ENCODE data around the gene CARMIL1.
"Not testable (repeated sequence)": the region's sequence is repeated elsewhere in the genome, so short reads cannot be mapped to it uniquely, and the experiment has no call there.

Gene CARMIL1

DNA sequence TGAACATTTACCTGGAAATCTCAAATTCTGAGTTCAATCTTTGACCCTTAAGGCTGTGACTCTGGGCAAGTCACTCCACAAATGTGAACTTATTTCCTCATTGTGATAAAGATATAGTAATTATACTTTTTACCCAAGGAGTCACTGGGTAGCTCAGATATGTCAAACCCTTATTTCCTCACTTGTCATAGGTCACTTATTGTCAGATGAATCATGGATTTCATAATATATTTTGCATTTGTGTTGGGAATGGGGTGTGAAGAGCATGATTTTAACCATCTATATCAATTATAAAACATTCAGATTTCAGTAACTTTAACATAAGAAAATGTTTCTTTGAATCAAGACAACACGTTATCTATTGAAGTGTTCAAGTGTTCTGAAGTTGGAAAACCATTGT is 3.7 kb upstream of the CARMIL1 start:
- in situ Hi-C loops (cut with HindIII; ENCODE audit: low sequenced_read_pairs): no loop called here

DNA sequence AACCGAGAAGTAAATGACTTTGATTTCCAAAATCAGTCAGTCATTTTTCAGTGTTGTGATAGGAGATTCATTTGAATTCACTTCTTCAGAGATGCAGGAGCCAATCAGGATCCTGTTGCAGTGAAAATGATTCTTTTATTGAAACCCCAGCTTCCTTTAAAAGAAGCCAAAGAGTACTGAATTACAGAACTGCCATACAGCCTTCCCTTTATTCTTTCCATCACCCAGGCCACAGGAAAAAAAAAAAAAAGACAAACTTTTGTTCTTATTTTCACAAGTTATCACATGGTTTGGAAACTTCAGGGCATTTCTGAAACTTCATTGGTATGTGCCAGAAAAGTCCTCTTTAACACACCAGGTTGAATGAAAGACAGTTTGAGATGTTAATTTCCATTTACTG is 1.8 kb upstream of the CARMIL1 start:
- in situ Hi-C loops (cut with HindIII; ENCODE audit: low sequenced_read_pairs): no loop called here

DNA sequence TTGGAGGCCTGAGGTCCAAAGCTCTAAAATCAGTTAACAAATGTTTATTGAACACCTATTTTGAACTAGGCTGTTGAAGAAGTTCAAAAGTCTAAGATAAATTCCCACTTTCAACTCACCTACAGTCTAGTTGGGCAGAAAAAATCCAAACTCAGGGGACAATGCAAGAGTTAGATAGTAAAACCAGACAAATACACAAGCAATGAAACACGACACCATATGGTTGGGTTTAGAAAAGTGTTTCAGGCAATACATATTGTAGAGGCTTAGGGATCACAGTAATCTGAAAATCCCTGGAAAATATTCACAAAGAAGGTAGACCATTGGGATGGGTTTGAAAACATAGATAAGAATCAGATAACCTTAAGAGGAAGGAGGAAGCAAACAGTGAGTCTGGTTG is 1.3 kb upstream of the CARMIL1 start:
- in situ Hi-C loops (cut with HindIII; ENCODE audit: low sequenced_read_pairs): no loop called here

GRCh38 chr6:25278261-25278913 is 787 bp upstream of the CARMIL1 start:
- in situ Hi-C loops (cut with HindIII; ENCODE audit: low sequenced_read_pairs): no loop called here

DNA sequence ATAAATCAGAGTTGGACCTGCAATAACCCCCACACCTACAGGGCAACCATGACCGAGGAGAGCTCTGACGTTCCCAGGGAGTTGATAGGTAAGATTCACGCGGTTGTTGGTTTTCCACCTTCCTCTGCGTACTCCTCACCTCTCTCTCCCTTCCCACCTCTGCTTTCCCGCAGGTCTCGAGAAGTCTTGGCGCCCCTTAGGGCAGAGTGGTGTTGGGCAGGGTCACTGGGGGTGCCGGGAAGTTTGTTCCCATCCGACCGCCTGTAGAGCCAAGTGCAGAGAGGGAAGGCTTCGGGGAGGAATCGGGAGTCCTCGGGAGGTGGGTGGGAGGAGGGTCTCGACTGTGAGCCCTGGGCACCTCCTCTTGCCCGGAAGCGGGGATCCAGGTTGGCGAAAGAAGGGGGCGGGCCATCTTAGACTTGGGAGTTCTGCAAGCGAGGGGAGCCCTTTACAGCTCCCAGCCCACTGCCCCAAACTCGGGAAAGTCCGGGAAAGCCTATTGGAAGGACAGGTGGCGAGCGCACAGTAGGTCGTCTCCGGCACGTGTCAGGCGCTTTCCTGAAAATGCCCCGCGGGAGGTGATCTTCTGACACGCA is 672 bp downstream of the CARMIL1 start:
- in situ Hi-C loops (cut with HindIII; ENCODE audit: low sequenced_read_pairs): no loop called here

DNA sequence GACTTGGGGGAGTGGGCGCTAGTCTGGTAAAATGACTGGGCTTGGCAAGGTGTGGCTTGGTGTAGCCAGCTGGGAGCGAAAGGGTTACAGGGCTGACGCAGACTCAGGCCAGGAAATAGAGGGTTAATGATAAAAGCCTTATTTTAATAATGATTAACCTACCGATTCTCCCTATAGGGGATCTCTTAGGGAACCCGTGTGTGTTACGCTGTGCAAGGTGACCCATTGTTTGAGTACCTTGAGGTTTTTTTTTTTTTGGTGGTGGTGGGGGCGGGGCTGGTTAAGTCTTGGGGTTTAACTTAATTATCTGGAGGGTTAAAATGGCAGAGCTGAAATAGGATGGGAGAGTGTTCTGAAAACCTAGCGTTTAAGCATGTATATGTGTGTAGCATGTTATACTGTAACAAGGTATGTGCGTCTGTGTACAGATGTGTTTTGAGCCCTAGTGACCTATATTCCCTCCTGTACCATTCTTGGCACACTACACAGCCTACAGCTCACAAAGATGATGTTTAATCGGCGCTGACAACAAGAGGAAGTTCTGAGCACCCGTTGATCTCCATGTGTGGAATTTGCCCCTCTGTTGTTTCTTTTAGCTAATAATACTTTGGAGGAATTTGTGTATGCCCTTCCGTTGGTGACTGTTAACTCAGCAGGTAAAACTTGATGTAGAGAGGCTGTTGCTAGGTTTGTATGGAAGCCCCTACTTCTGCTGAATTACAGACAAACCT is 1.3 kb downstream of the CARMIL1 start:
- in situ Hi-C loops (cut with HindIII; ENCODE audit: low sequenced_read_pairs): no loop called here

- in situ Hi-C loops (cut with HindIII; ENCODE audit: low sequenced_read_pairs): no loop called here
These were observed 7.7 kb downstream of the CARMIL1 start for GRCh38 chr6:25286891-25287290.

GRCh38 chr6:25287941-25288340 is 8.8 kb downstream of the CARMIL1 start:
- in situ Hi-C loops (cut with HindIII; ENCODE audit: low sequenced_read_pairs): no loop called here

GRCh38 chr6:25288518-25288917 is 9.3 kb downstream of the CARMIL1 start:
- in situ Hi-C loops (cut with HindIII; ENCODE audit: low sequenced_read_pairs): no loop called here

DNA sequence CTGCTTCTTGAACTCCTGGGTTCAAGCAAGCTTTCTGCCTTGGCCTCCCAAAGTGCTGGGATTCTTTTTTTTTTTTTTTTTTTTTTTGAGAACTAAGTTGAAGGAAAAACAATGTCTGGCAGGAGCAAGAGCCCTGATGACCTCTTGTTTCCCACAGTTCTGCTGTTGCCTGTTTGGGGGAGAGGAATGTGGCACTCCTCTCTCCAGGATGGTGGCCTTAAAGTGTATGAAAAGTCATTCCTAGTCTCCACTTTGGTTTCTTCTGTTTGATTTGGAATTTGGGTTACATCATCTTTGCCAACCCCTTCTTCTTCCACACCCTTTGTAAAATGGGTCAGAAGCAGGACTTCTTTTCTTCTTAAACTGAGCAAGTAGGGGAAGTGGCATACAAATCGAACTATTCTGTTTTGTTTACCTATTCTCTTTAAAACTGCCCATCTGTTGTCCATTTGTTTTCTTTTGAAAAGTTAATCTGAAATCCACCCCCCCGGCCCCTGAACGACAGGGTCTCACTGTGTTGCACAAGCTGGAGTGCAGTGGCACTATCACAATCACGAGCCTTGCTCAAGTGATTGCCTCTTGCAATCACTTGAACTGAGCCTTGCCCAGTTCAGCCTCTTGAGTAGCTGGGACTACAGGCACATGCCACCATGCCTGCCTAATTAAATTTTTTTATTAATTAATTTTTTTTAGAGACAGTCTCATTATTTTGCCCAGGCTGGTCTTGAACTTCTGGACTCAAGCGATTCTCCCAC is 11.3 kb downstream of the CARMIL1 start:
- in situ Hi-C loops (cut with HindIII; ENCODE audit: low sequenced_read_pairs): no loop called here

DNA sequence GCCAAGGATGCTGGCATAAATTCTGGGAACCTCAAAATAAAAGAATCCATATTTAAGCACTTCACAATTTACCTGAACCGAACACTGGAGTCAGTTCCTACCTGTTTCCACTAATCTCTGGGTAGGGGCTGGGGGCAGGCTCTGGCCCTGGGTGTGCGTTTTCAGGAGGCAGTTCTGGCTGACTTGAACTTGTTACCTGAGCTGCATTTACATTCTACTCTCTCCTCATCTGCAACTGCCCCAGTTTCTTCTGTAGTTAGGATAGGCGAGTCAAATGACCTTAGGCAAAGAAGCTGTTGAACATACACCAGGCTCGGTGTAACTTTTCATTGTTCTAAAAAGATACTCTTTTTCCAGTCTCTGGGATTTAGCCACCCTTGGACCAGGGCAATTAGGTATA is 13.2 kb downstream of the CARMIL1 start:
- in situ Hi-C loops (cut with HindIII; ENCODE audit: low sequenced_read_pairs): no loop called here

DNA sequence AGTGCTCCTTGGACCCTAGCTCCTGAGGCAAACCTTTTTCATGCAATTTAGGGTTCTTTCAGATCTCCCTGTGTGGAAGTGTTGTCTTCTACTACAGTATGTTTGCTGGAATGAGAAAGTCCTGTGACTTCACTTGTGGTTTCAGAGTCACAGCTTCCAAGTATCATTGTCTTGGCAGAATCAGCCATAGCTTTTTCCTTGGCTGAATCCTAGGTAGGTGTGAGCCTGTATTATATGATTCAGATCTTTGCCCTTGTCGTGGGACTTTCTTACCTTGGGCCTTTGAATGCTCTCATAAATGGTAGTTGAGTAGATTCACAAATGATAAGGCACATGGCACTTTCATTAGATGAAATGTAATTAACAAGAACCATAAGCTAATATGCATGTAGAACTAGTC is 16.5 kb downstream of the CARMIL1 start:
- in situ Hi-C loops (cut with HindIII; ENCODE audit: low sequenced_read_pairs): no loop called here

DNA sequence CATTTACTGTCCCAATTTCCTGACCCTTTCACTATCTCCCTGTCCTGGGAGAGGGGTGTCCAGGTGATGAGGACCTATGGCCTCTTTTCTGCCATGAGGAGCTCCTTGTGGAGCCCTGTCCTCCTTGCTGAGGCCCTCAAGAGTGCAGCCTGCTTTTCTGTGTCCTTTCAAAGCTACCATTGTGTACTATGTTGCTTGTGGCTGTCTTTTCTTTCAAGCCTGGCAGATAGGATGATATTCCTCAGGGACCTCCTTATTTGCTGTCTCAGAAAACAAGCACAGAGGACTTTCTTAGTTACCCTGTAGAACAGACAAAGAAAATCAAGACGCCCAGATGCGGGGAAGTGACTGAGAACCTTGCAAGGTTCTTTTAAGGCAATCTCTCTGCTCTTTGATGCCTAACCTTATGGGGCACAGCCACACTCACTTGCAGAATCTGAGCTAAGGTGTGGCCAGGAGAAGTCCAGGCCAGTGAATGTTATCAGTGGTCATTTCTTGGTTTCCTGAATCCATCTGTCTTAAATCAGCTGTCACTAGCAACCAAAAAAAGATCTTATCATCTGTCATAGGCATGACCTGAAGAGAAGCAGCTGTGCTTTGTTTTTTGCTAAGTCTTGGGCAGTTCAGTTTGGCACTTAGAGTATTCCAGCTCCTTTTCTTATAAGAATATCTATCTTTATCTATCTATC is 17.2 kb downstream of the CARMIL1 start:
- in situ Hi-C loops (cut with HindIII; ENCODE audit: low sequenced_read_pairs): no loop called here

DNA sequence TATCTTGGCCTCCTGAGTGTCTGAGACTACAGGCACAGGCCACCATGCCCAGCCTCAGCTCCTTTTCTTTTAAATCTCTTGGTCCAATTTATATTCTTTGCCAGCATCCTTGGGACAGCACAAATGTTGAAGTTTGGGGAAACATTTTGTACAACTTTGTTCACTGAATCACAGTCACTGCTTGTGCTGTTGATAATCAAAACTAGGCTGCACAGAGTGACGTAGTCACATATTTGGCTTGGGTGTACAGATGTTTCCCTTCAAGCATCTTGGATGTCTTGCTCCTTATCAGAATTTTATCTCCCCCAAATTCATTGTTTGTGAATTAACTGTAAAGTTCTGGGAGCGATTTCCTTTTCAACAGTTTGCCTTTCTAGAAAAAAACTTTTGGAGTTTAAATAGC is 17.9 kb downstream of the CARMIL1 start:
- in situ Hi-C loops (cut with HindIII; ENCODE audit: low sequenced_read_pairs): no loop called here

DNA sequence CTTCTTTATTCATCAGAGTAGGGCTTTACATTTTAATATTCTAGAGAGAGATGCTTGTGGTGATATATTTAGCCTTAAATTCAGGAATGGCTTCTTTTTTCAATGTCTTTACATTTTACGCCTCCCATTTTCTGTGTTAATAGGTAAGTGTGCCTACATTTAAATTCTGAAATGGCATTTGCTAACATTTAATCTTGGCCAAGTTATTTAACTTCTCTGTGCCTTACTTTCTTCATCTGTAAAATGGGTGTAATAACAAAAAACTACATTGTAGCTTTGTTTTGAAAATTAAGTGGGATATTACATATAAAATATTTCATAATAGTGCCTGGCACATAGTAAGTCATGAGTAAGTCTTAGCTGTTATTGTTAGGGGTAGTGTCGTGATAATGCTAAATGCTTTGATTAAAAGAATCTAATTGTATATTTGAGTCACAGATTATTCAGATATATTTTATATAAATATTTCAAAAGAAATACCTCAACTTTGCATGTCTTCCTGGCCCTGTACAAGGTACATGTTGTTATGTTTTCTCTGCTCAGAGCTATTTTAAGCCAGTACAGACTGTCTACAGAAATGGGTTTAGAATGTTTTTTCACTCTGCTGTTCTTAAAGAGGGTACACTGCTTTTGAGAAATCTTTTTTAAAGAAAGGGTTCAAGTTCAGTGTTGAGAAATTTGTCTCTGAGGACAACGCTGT is 18.8 kb downstream of the CARMIL1 start:
- in situ Hi-C loops (cut with HindIII; ENCODE audit: low sequenced_read_pairs): no loop called here

DNA sequence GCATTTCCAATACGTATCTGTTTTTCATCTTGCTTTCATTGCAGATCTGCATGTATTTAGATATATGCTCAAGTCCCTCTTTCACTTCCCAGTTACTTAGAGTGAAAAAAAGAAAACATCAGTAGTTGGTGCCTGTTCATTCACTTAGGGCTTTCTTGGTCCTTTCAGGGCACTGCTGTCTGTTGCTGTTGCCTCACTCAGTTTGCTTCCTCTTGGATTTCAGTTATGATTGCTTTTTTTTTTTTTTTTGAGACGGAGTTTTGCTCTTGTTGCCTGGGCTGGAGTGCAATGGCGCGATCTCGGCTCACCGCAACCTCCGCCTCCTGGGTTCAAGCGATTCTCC is 19.3 kb downstream of the CARMIL1 start:
- in situ Hi-C loops (cut with HindIII; ENCODE audit: low sequenced_read_pairs): not testable (repeated sequence)

- in situ Hi-C loops (cut with HindIII; ENCODE audit: low sequenced_read_pairs): no loop called here
These were observed 22.2 kb downstream of the CARMIL1 start for GRCh38 chr6:25301362-25301761.

GRCh38 chr6:25302151-25302550 is 23.0 kb downstream of the CARMIL1 start:
- in situ Hi-C loops (cut with HindIII; ENCODE audit: low sequenced_read_pairs): no loop called here

- in situ Hi-C loops (cut with HindIII; ENCODE audit: low sequenced_read_pairs): no loop called here
These were observed 23.5 kb downstream of the CARMIL1 start for GRCh38 chr6:25302677-25303128.

- in situ Hi-C loops (cut with HindIII; ENCODE audit: low sequenced_read_pairs): no loop called here
These were observed 24.1 kb downstream of the CARMIL1 start for GRCh38 chr6:25303254-25303653.

Data from endothelial cell of hepatic sinusoid (primary cell).